Bronchial epithelial cell (primary cell): ENCODE results near the gene NRDC. TPM values are rescaled to one million over a fixed set of nuclear protein-coding genes. Genes with fewer than 3 reads are reported as not detected.
A peak's percentile ranks its signal among the peaks of the same experiment; 100 is the strongest.

ENCODE experiments used
- DNase-seq: peaks from one replicate; pipeline ENCODE4 v3.0.0-alpha.2; 2010; ENCODE audit warnings: low read depth
- FAIRE-seq: peaks from 2 replicates; lab custom pipeline; 2011; peaks lifted over from hg19 to GRCh38; lab: Jason Lieb, UNC
- H3K27me3 ChIP-seq: 2 replicates; pipeline ENCODE4 v1.5.1; 2011; ENCODE audit warnings: low read length; ENCODE audit not compliant: control insufficient read depth, insufficient read depth
- H3K36me3 ChIP-seq: 2 replicates; pipeline ENCODE4 v1.5.1; 2011; ENCODE audit warnings: low read length; ENCODE audit not compliant: control insufficient read depth, insufficient read depth
- H3K4me3 ChIP-seq: 2 replicates; pipeline ENCODE4 v1.5.1; 2011; ENCODE audit warnings: mild to moderate bottlenecking, low read depth, low read length, control low read depth
- CTCF ChIP-seq: IDR thresholded peaks from 2 replicates; pipeline ENCODE4 v1.5.1; 2011; ENCODE audit warnings: mild to moderate bottlenecking, moderate library complexity, low read length, control low read depth, inconsistent platforms; ENCODE audit not compliant: insufficient read depth, severe bottlenecking
- total RNA-seq: library from RNA; depleted of rRNA; stranded (reverse); fragments of >200 nt; gene quantifications from 2 replicates; pipeline ENCODE4 v1.2.1, GENCODE V29; 2014

Gene NRDC
- total RNA-seq, 1 donor from 2014 or later = 67.4 TPM

GRCh38 chr1:51768971-51769588, 109.4 kb downstream of the NRDC start:
- TF ChIP-seq CTCF = peak; percentile 63
- Histone ChIP-seq H3K36me3 (peaks cover 7% of the 10 kb centered on the region), H3K27me3 (no peaks in the 10 kb centered on the region), H3K4me3 (no peak overlapping the region)
- peak; percentile 67 for DNase-seq
- FAIRE-seq = no peak

GRCh38 chr1:51761351-51761750, 117.2 kb downstream of the NRDC start:
- peaks cover 1% of the 10 kb centered on the region for H3K36me3 ChIP-seq
- no peak for FAIRE-seq
- no peak for TF ChIP-seq CTCF
- H3K4me3 ChIP-seq = no peak overlapping the region
- no peaks in the 10 kb centered on the region for H3K27me3 ChIP-seq
- DNase-seq = no peak

GRCh38 chr1:51760872-51761271, 117.7 kb downstream of the NRDC start:
- Histone ChIP-seq H3K4me3 (no peak overlapping the region), H3K27me3 (no peaks in the 10 kb centered on the region), H3K36me3 (peaks cover 1% of the 10 kb centered on the region)
- FAIRE-seq (no peak), DNase-seq (peak; percentile 55)
- no peak for TF ChIP-seq CTCF

GRCh38 chr1:51758310-51758709, 120.2 kb downstream of the NRDC start:
- Histone ChIP-seq H3K4me3 (no peak overlapping the region), H3K36me3 (peaks cover 1% of the 10 kb centered on the region), H3K27me3 (no peaks in the 10 kb centered on the region)
- no peak for FAIRE-seq
- TF ChIP-seq CTCF = no peak
- DNase-seq = no peak

- Histone ChIP-seq H3K36me3 (peaks cover 7% of the 10 kb centered on the region), H3K27me3 (no peaks in the 10 kb centered on the region), H3K4me3 (no peak overlapping the region)
- DNase-seq (peak; percentile 85), FAIRE-seq (no peak)
- no peak for TF ChIP-seq CTCF
These were observed 122.2 kb downstream of the NRDC start for GRCh38 chr1:51756290-51756689.

GRCh38 chr1:51755437-51755836, 123.1 kb downstream of the NRDC start:
- no peak for TF ChIP-seq CTCF
- Histone ChIP-seq H3K36me3 (peaks cover 7% of the 10 kb centered on the region), H3K27me3 (no peaks in the 10 kb centered on the region), H3K4me3 (no peak overlapping the region)
- FAIRE-seq (no peak), DNase-seq (no peak)
